RCC 7860 (cell line): Measurements from ENCODE around the gene PTGER2.

ENCODE experiments used
- DNase-seq: peaks from one replicate; pipeline ENCODE4 v3.0.0-alpha.2; 2015; ENCODE audit warnings: low spot score
- FAIRE-seq: peaks from 2 replicates; lab custom pipeline; 2012; peaks lifted over from hg19 to GRCh38; lab: Jason Lieb, UNC

PTGER2 gene, protein sequence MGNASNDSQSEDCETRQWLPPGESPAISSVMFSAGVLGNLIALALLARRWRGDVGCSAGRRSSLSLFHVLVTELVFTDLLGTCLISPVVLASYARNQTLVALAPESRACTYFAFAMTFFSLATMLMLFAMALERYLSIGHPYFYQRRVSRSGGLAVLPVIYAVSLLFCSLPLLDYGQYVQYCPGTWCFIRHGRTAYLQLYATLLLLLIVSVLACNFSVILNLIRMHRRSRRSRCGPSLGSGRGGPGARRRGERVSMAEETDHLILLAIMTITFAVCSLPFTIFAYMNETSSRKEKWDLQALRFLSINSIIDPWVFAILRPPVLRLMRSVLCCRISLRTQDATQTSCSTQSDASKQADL

DNA sequence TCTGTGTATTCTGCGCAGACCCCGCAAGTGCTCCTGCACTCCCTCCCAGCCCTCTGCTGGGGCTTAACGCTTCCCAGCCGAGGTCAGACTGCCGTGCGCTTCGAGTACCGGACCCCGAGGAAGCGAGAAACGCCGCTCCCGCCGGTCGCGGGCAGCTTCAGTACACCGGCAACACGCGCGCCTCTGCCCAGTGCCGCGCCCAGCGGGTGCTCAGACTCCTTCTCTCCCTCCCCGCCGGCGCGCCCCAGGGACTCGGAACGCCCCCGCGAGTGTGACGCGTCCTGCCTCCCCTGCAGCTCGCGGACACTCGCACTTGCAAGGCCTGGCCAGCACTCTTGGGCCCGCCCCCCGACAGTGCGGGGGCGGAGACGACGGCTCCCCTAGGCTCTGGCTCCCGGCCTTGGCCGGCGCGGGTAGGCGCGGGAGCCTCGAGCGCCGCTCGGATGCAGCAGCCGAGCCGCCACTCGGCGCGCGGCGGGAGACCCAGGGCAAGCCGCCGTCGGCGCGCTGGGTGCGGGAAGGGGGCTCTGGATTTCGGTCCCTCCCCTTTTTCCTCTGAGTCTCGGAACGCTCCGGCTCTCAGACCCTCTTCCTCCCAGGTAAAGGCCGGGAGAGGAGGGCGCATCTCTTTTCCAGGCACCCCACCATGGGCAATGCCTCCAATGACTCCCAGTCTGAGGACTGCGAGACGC, at the start of gene PTGER2:
Gene PTGER2, plus strand, starts transcription at position 410 of the 692 bp plus-strand sequence. Its CDS starts 237 bp downstream, at position 647.
- FAIRE-seq (no peak), DNase-seq (peak; percentile 58)

DNA sequence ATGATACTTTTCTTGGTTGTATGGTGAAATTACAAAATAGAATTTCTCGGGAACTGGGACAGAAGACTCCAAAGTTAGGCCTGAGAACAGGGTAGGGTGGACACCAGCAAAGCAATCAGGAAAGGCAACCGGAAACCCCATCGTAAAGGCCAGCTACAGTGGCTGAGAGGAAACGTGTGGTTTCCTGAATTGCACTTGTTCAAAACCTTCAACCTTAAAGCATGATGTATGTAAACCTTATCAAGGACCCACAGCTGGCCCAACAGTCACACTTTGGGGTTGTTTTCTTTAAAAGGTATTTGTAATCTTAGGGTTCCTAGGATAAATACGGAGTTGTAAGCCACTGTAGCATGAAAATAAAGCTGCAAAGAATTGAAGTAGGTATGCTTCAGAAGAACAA, 48.9 kb upstream of the PTGER2 start:
- FAIRE-seq, result no peak
- no peak for DNase-seq

DNA sequence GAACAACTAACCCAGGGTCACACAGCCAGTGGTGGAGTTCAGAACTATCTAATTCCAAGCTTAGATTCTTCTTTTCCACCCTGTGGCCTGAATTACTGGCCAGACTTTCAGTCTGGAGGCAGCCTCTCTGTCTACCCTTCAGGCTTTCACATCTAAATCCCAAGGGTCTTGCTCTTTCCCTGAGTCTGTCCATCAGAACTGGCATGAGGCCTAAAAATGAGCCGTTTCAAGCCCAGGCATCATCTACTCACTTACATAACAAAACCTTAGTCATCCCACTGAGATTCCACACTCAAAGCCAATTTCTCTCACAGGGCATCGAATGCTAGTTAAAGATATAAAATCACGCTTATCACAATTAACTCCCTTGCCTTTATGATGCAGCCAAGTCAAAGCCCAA, 47.9 kb upstream of the PTGER2 start:
- DNase-seq (no peak), FAIRE-seq (no peak)

DNA sequence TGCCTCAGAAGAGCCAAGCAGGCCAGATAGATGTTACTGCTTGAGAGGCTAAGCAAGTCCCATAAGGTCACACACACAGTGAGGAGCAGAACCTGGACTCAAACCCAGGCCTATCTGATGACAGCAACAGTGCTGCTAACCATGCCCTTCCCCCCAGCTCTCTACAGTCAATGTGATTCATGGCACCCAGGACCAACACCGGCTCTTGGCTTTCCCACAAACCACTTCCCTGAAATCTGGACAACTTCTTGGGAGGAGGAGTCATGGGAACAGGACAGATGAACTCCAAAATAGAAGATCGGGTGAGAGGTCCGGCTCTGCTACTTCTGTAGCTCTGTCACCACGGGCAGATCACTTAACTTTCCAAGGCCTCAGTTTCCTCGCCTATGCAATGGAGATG, 47.3 kb upstream of the PTGER2 start:
- no peak for DNase-seq
- no peak for FAIRE-seq

DNA sequence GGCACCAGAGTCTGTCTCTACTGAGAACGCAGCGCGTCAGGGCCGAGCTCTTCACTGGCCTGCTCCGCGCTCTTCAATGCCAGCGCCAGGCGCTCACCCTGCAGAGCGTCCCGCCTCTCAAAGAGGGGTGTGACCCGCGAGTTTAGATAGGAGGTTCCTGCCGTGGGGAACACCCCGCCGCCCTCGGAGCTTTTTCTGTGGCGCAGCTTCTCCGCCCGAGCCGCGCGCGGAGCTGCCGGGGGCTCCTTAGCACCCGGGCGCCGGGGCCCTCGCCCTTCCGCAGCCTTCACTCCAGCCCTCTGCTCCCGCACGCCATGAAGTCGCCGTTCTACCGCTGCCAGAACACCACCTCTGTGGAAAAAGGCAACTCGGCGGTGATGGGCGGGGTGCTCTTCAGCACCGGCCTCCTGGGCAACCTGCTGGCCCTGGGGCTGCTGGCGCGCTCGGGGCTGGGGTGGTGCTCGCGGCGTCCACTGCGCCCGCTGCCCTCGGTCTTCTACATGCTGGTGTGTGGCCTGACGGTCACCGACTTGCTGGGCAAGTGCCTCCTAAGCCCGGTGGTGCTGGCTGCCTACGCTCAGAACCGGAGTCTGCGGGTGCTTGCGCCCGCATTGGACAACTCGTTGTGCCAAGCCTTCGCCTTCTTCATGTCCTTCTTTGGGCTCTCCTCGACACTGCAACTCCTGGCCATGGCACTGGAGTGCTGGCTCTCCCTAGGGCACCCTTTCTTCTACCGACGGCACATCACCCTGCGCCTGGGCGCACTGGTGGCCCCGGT, 46.4 kb upstream of the PTGER2 start, which contains the start of gene PTGDR:
Gene PTGDR, plus strand, starts transcription at position 198 of the 778 bp plus-strand sequence. Its CDS starts 117 bp downstream, at position 315.
- FAIRE-seq (no peak), DNase-seq (no peak)

DNA sequence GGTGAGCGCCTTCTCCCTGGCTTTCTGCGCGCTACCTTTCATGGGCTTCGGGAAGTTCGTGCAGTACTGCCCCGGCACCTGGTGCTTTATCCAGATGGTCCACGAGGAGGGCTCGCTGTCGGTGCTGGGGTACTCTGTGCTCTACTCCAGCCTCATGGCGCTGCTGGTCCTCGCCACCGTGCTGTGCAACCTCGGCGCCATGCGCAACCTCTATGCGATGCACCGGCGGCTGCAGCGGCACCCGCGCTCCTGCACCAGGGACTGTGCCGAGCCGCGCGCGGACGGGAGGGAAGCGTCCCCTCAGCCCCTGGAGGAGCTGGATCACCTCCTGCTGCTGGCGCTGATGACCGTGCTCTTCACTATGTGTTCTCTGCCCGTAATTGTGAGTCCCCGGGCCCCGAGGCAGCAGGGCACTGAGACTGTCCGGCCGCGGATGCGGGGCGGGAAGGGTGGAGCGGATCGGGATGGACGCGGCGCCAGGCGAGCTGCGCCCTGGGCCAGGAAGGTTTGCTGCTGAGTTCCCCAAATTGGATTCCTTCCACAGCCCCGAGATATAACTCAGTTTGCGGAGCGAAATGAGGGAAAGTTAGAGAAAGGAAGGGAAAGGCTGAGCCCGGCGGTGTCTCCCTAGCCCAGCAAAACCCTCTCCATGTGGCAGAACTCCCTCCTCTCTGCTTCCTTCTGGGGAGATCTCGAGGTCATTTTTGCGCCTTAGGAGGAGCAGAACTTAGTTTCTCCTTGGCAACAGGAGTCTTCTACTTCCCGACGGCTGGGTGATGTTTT, 45.6 kb upstream of the PTGER2 start:
- FAIRE-seq (no peak), DNase-seq (no peak)

DNA sequence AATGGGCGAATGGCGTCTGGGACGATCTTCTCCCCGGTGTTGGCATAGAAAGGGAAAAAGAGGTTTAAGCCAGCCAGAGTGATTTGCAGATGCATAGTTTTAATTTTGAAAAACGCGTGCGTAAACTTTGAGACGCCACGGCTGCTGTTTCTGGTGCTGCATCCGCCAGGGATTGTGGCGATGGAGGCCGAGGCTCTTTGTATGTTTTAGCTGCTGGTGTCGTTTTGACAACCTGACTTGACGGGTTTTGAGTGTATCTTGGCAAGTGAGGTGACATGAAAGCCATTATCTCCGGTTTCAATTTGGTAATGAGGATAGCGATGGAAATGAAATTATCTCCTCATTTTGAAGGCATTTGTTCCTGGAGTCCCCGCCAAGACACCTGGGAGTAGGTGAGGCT, 45.0 kb upstream of the PTGER2 start:
- no peak for FAIRE-seq
- DNase-seq, result no peak

DNA sequence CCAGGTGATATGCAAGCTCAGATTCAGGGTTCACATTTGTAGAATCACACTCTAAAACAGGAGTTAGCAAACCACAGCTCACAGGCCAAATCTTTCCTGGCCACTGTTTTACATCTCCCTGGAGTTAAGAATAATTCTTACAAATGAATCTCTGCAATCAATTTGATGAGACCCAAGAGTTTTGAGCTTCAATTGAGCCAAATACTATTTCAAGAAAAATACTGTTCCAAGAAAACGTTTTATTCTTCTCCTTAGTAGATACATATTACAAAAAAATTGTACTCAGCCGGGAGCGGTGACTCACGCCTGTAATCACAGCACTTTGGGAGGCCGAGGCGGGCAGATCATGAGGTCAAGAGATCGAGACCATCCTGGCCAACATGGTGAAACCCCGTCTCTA, 44.1 kb upstream of the PTGER2 start:
- no peak for DNase-seq
- no peak for FAIRE-seq

DNA sequence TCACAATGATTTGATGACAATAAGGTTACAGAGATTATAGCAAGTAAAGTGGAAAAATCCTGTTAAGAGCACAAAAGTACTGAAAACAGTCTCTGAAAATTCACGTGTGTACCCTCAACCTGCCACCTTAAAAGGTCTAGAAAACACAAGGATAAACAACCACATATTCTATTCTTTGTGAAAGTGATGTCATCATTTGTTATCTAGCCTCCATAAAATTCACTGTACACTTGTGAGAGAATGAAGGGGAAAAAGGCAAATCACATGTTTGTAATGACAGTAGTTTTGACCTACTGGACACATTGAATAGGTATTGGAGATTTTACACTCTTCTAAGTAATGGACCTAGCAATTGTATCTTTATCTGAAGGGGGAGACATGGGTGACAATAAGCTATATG, 42.6 kb upstream of the PTGER2 start:
- DNase-seq (no peak), FAIRE-seq (no peak)

DNA sequence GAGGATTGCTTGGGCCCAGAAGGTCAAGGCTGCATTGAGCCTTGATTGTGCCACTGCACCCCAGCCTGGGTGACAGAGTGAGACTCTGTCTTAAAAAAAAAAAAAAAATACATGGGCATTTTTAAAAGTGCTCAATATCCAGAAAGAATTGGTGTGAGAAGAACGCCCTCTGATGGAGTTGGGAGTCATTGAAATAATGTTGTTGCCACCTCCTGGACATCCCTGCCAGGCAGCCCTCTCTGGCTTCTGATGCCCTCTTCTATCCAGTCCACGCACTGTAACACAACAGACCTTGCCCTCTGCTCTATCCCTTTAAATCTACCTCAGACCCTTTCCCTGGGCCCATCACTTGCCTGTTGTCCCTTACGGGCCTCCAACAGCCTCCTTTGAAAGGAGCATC, 41.7 kb upstream of the PTGER2 start:
- FAIRE-seq, result no peak
- no peak for DNase-seq

DNA sequence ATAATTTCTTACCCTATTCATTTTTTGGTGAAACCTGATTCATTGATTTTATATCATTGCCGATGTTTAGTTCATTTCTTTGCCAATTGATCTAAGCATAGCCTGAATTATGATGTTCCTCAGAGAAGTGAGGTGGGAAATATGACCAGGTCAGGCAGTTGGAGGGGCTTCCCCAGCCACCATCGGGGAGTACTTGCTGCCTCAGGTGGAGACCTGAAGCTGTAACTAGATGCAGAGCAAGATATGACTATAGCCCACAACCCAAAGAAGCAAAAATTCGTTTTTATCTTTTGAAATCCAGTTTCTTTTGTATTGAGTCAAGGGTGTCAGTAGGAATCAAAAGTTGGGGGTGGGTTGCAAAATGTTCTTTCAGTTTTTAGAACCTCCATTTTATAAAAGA, 38.7 kb upstream of the PTGER2 start:
- FAIRE-seq (no peak), DNase-seq (no peak)

DNA sequence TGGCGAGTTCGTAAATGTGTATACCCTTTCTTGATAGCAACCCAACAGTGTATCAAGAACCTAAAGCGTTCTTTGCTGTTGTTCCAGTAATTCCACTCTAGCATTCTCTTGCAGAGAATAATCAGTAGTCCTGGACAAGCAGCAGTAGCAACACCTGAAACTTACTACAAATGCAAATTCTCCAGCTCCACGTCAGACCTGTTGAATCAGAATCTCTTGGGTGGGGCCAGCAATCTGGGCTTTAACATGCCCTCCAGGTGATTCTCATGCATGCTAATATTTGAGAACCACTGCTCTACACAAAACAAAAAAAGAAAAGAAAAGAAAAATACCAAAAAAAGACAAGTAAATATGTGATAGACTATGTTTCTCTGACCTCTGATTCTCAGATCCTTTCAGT, 36.6 kb upstream of the PTGER2 start:
- DNase-seq (no peak), FAIRE-seq (no peak)

DNA sequence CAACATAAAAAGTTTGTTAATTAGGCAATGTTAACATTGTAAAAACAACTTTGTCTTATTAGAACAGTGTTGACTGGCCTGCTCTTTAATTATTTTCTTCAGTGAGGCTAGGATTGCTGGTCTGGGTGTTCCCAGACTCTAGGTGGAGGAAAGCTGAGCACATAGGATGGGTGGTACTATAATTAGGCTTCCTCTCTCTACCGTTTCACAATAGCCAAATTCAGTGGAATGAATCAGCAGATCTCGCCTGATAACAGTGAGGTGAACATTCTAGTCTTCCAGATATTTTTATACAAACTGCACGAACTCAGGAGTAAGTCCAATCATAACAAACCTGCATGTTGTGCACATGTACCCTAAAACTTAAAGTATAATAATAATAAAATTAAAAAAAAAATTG, 34.7 kb upstream of the PTGER2 start:
- no peak for FAIRE-seq
- no peak for DNase-seq

DNA sequence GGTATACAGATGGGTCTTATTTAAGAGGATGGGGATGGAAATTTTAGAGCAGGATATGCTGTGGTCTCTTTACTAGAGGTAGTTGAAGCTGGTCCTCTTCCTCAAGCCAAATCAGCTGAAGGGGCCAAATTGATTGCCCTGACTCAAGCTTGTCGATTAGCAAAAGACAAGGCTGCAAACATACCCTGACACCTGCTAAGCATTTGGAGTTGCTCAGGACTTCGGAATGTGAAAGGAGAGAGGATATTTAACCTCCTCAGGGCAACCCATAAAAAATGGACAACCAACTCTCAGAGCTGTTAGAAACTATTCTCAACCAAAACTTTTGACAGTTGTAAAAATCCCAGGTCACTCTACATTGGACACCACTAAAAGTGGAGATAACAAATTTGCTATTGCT, 31.0 kb upstream of the PTGER2 start:
- FAIRE-seq (no peak), DNase-seq (no peak)

DNA sequence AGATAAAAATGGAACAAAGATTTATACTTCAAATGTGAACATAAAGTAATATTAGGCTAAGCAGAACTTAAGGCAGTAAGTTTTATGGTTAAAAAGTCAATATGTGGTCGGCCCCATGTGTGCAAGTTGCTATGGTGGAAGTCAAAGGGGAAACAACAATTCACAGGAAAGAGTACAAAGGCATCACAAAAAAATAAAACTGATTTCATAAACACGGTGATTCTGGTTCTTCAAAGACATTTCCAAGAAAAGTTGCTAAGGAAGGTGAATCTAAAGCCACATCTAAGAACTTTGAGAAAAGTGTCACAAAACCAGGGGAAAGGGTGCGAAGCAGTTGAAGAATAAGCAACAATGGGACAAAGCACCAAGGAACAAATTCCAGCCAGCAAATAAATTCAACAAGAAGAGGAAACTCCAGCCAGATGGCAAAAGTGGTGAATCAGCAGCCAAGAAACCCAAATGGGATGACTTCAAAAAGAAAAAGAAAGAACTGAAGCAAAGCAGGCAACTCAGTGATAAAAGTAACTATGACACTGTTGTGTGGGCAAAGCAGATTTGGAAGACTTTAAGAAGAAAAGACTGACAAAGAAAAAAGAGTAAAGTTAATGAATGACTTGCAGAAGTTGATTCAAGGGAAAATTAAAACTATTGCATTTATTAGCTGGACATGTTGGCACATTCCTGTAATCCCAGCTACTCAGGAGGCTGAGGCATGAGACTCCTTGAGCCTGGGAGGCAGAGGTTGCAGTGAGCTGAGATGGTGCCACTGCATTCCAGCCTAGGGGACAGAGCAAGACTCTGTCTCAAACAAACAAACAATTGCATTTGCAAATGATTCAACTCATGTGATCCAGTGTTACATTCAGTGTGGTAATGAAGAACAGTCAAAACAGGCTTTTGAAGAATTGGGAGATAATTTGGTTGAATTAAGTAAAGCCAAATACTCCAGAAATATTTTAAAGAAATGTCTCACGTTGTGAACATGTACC, 27.2 kb upstream of the PTGER2 start:
- FAIRE-seq (no peak), DNase-seq (no peak)

DNA sequence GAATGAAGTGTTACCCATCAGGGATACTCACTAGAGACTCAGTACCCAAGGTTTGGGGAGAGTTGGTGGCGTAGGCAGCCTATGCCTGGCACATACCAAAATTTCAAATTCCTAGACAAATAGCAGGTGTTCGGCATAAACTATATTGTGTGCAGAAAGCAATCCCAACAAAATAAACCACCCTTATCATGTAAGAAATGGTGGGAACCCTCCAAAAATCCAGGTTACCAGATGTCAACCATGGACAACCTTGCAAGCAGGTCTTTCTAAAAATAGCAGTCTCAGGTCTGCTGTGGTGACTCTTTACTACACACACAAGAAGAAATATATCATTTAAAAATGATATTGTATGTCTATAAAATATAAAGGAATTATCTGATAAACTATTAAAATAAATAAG, 17.7 kb upstream of the PTGER2 start:
- FAIRE-seq (no peak), DNase-seq (no peak)

DNA sequence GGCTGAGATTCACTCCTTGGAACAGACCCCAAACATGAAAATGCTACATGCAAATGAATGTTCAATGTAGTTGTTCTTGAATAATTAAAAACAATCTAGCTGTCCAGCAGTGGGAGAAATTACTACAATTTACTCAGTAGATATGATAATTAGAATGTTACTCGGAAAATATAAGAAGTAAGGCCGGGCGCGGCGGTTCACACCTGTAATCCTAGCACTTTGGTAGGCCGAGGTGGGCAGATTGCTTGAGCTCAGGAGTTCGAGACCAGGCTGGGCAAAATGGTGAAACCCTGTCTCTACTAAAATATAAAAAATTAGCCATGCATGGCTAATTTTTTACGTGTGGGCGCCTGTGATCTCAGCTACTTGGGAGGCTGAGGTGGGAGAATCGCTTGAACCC, 15.3 kb upstream of the PTGER2 start:
- FAIRE-seq (no peak), DNase-seq (no peak)

DNA sequence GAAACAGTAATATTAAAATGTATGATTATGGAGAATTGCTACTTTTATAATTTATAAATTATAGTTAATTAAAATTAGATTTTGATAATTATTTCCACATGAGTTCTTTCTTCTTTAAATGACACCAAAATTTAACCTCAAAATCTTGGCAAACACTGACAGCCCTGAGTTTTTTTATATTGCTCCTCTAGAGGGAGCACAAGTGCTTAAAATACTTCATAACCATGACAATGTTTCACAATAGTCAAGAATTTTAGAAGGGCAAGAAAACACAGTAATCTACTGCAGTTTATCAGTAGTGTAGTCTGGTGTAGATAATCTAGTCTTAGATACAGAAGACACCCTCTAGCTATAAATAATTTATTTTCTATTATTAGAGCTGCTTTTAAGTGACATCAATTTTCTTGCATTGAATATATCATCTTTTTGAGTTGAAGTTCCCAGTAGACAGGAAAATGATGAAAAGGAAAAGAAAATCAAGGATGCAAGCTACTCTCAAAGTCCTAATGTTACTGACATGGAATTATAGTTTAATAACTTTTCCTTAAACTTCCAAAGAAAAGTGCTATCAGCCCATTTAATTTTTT, 14.3 kb upstream of the PTGER2 start:
- DNase-seq, result peak; percentile 34
- FAIRE-seq, result peak; percentile 85

DNA sequence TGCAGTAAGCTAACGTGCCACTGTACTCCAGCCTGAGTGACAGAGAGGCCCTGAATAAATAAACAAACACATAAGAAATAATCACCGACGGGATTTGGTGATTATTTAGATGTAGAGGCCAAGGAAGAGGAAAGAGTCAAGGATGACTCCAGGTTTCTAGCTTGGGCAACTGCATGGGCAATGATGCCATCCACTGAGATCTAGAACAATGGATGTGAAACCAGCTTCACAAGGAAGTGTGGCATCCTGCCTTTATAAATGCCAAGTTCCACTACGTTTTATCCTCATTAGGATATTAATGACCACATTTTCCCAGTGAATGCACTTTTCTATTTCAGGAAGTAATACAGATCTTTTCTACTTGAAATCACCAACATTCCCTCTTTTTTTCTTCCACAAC, 10.9 kb upstream of the PTGER2 start:
- DNase-seq, result no peak
- FAIRE-seq, result no peak
